Measurements from ENCODE around the gene LIMD2.

The LIMD2 gene

GRCh38 chr17:63692195-63692816, 7.6 kb downstream of the LIMD2 start:
- Histone ChIP-seq H3K4me2 (ENCODE audit: low read length) (no peak overlapping the region), H3K4me3 (ENCODE audit: low read depth, low read length) (no peak overlapping the region), H3K27ac (no peak overlapping the region), H3K9me3 (ENCODE audit: control insufficient read depth, low read length) (no peaks in the 10 kb centered on the region), H2AFZ (no peak overlapping the region), H3K4me1 (no peaks in the 10 kb centered on the region), H3K27me3 (ENCODE audit: control insufficient read depth, insufficient read depth, low read length) (no peaks in the 10 kb centered on the region), H3K36me3 (ENCODE audit: control insufficient read depth, insufficient read depth, low read length) (no peaks in the 10 kb centered on the region), H3K79me2 (no peaks in the 10 kb centered on the region), H3K9ac (no peak overlapping the region)
- no peak for TF ChIP-seq CTCF (IDR thresholded peaks at IDR 0.05)

- Histone ChIP-seq H3K79me2 (no peaks in the 10 kb centered on the region), H3K4me2 (ENCODE audit: low read length) (no peak overlapping the region), H2AFZ (no peak overlapping the region), H3K9ac (no peak overlapping the region), H3K27ac (no peak overlapping the region), H3K36me3 (ENCODE audit: control insufficient read depth, insufficient read depth, low read length) (no peaks in the 10 kb centered on the region), H3K9me3 (ENCODE audit: control insufficient read depth, low read length) (no peaks in the 10 kb centered on the region), H3K4me3 (ENCODE audit: low read depth, low read length) (no peak overlapping the region), H3K4me1 (no peaks in the 10 kb centered on the region), H3K27me3 (ENCODE audit: control insufficient read depth, insufficient read depth, low read length) (no peaks in the 10 kb centered on the region)
- no peak for TF ChIP-seq CTCF (IDR thresholded peaks at IDR 0.05)
These were observed 10.4 kb downstream of the LIMD2 start for GRCh38 chr17:63689479-63689878.

GRCh38 chr17:63688396-63689020, 11.4 kb downstream of the LIMD2 start:
- no peaks in the 10 kb centered on the region for H3K9me3 ChIP-seq (ENCODE audit: control insufficient read depth, low read length)
- no peak overlapping the region for H3K4me2 ChIP-seq (ENCODE audit: low read length)
- H2AFZ ChIP-seq: no peak overlapping the region
- no peak overlapping the region for H3K27ac ChIP-seq
- no peak overlapping the region for H3K9ac ChIP-seq
- no peak overlapping the region for H3K4me3 ChIP-seq (ENCODE audit: low read depth, low read length)
- no peaks in the 10 kb centered on the region for H3K4me1 ChIP-seq
- no peaks in the 10 kb centered on the region for H3K36me3 ChIP-seq (ENCODE audit: control insufficient read depth, insufficient read depth, low read length)
- no peaks in the 10 kb centered on the region for H3K27me3 ChIP-seq (ENCODE audit: control insufficient read depth, insufficient read depth, low read length)
- H3K79me2 ChIP-seq: peaks cover under 1% of the 10 kb centered on the region
- TF ChIP-seq CTCF (IDR thresholded peaks at IDR 0.05): no peak

GRCh38 chr17:63686138-63686685, 13.7 kb downstream of the LIMD2 start:
- Histone ChIP-seq H3K9ac (no peak overlapping the region), H2AFZ (no peak overlapping the region), H3K9me3 (ENCODE audit: control insufficient read depth, low read length) (no peaks in the 10 kb centered on the region), H3K36me3 (ENCODE audit: control insufficient read depth, insufficient read depth, low read length) (no peaks in the 10 kb centered on the region), H3K4me2 (ENCODE audit: low read length) (no peak overlapping the region), H3K79me2 (peaks cover 2% of the 10 kb centered on the region), H3K27ac (no peak overlapping the region), H3K27me3 (ENCODE audit: control insufficient read depth, insufficient read depth, low read length) (no peaks in the 10 kb centered on the region), H3K4me3 (ENCODE audit: low read depth, low read length) (no peak overlapping the region), H3K4me1 (no peaks in the 10 kb centered on the region)
- TF ChIP-seq CTCF (IDR thresholded peaks at IDR 0.05): no peak
